Measurements from ENCODE around the gene VEGFB. TPM values are rescaled to one million over a fixed set of nuclear protein-coding genes. Genes with fewer than 3 reads are reported as not detected.

The VEGFB gene
- total RNA-seq, 1 experiment from 2014 or later, result 47.5 TPM

DNA sequence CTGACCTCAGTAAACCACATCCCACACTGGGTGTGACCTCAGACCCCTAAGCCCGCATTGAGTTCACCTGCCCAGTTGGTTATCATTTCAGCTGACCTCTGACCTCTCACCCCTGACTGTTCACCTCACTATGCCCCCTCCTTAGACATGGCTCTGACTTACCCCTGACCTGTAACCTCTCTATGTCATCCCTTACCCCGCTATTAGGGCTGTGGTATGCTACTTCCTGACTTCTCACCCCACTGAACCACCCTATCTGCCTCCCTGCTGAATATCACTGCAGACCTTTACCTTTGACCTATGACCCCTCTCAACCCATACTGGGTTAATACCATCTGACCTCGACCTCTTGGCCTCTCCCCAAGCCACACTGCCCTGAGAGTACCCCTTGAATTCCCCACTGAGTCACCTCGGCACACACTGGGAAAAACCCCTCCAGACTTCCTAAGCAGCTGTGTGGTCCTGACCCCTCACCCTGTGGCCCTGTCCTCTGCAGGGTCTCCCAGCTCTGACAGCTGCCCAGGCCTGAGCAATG is 25.2 kb downstream of the VEGFB start:
- DNase-seq (ENCODE audit: low read depth, low spot score), result no peak
- Histone ChIP-seq H3K79me2 (ENCODE audit: insufficient read depth, low read length) (peaks cover 9% of the 10 kb centered on the region; the same call in 1 of the 2 replicates), H3K4me3 (replicated peaks in 1 of 2; ENCODE audit: low read depth in 1 of 2, low read length in 2 of 2) (no peak overlapping the region), H2AFZ (ENCODE audit: low read depth, low read length, poor library complexity, severe bottlenecking) (no peak overlapping the region), H3K36me3 (ENCODE audit: control insufficient read depth in 1 of 2, insufficient read depth in 2 of 2, low read length in 2 of 2) (peaks cover 30 to 66% of the 10 kb centered on the region in 2 experiments; a peak in 3 of 4 replicates), H3K27ac (ENCODE audit: low read depth, low read length) (no peak overlapping the region), H4K20me1 (ENCODE audit: insufficient read depth) (no peaks in the 10 kb centered on the region), H3K4me1 (ENCODE audit: control insufficient read depth in 1 of 2, insufficient read depth in 2 of 2, low read length in 2 of 2) (peaks cover 4 to 11% of the 10 kb centered on the region in 2 experiments; a peak in 3 of 4 replicates), H3K9ac (ENCODE audit: low read length) (no peak overlapping the region), H3K9me3 (ENCODE audit: control insufficient read depth in 1 of 2, insufficient read depth in 1 of 2, low read depth in 1 of 2, low read length in 2 of 2) (no peaks in the 10 kb centered on the region), H3K9me2 (ENCODE audit: insufficient read depth) (no peaks in the 10 kb centered on the region), H3K27me3 (ENCODE audit: insufficient read depth, low read length) (no peaks in the 10 kb centered on the region), H3K4me2 (ENCODE audit: low read length) (no peak overlapping the region)
- TF ChIP-seq SIN3A (IDR thresholded peaks at IDR 0.05; ENCODE audit: low read depth) (no peak), EZH2 (IDR thresholded peaks at IDR 0.05) (no peak), CBX3 (IDR thresholded peaks at IDR 0.05; ENCODE audit: low read depth) (no peak), POLR2A (IDR thresholded peaks at IDR 0.05; ENCODE audit: borderline replicate concordance, extremely low read depth, insufficient read depth, insufficient read length) (no peak), FOSL1 (IDR thresholded peaks at IDR 0.05; ENCODE audit: low read depth) (no peak), EZH2phosphoT487 (IDR thresholded peaks at IDR 0.05; ENCODE audit: borderline replicate concordance) (no peak), YY1 (IDR thresholded peaks at IDR 0.05; ENCODE audit: extremely low read depth, insufficient replicate concordance, low read depth, low read length) (no peak), SRF (IDR thresholded peaks at IDR 0.05; ENCODE audit: low read depth) (no peak), SP1 (IDR thresholded peaks at IDR 0.05; ENCODE audit: low read depth) (no peak), ZFX (IDR thresholded peaks at IDR 0.05) (no peak), ZNF274 (IDR thresholded peaks at IDR 0.05; ENCODE audit: low read depth, low read length) (no peak), CEBPB (IDR thresholded peaks at IDR 0.05; ENCODE audit: low read depth) (no peak)
- TF ChIP-seq, protein P1, sequence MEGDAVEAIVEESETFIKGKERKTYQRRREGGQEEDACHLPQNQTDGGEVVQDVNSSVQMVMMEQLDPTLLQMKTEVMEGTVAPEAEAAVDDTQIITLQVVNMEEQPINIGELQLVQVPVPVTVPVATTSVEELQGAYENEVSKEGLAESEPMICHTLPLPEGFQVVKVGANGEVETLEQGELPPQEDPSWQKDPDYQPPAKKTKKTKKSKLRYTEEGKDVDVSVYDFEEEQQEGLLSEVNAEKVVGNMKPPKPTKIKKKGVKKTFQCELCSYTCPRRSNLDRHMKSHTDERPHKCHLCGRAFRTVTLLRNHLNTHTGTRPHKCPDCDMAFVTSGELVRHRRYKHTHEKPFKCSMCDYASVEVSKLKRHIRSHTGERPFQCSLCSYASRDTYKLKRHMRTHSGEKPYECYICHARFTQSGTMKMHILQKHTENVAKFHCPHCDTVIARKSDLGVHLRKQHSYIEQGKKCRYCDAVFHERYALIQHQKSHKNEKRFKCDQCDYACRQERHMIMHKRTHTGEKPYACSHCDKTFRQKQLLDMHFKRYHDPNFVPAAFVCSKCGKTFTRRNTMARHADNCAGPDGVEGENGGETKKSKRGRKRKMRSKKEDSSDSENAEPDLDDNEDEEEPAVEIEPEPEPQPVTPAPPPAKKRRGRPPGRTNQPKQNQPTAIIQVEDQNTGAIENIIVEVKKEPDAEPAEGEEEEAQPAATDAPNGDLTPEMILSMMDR (IDR thresholded peaks at IDR 0.05 in 2 of 3, conservative IDR thresholded peaks at IDR 0.05 in 1 of 3; ENCODE audit: borderline replicate concordance in 1 of 3, insufficient read depth in 1 of 3, low read depth in 2 of 3, low read length in 2 of 3), result no peak
- TF ChIP-seq, protein P2, sequence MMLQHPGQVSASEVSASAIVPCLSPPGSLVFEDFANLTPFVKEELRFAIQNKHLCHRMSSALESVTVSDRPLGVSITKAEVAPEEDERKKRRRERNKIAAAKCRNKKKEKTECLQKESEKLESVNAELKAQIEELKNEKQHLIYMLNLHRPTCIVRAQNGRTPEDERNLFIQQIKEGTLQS (IDR thresholded peaks at IDR 0.05), result no peak
- TF ChIP-seq, protein P3, sequence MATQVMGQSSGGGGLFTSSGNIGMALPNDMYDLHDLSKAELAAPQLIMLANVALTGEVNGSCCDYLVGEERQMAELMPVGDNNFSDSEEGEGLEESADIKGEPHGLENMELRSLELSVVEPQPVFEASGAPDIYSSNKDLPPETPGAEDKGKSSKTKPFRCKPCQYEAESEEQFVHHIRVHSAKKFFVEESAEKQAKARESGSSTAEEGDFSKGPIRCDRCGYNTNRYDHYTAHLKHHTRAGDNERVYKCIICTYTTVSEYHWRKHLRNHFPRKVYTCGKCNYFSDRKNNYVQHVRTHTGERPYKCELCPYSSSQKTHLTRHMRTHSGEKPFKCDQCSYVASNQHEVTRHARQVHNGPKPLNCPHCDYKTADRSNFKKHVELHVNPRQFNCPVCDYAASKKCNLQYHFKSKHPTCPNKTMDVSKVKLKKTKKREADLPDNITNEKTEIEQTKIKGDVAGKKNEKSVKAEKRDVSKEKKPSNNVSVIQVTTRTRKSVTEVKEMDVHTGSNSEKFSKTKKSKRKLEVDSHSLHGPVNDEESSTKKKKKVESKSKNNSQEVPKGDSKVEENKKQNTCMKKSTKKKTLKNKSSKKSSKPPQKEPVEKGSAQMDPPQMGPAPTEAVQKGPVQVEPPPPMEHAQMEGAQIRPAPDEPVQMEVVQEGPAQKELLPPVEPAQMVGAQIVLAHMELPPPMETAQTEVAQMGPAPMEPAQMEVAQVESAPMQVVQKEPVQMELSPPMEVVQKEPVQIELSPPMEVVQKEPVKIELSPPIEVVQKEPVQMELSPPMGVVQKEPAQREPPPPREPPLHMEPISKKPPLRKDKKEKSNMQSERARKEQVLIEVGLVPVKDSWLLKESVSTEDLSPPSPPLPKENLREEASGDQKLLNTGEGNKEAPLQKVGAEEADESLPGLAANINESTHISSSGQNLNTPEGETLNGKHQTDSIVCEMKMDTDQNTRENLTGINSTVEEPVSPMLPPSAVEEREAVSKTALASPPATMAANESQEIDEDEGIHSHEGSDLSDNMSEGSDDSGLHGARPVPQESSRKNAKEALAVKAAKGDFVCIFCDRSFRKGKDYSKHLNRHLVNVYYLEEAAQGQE (IDR thresholded peaks at IDR 0.05; ENCODE audit: low read depth), result no peak
- ATAC-seq, result no peak
- BruUV-seq (replicated peaks), result no TSS peak
- RAD21 ChIA-PET (ENCODE audit: low non-redundant PET in 1 of 2, low total read pairs in 2 of 2, uncharacterized antibody in 2 of 2, unreplicated experiment in 2 of 2), result no interaction called here
- CTCF ChIA-PET, result no interaction called here
- POLR2A ChIA-PET, result no interaction called here
- intact Hi-C loops (cut with micrococcal nuclease), result no loop called here
